HCT116 (cell line): ENCODE data around the gene MEF2D. TPM values are rescaled to one million over a fixed set of nuclear protein-coding genes. Genes with fewer than 3 reads are reported as not detected.

Experiments used
- ATAC-seq: fragments of 200-7000 bp; cut with Tn5 transposase; 2 replicates; pipeline ENCODE4 v1.9.1; 2020; ENCODE audit warnings: mild to moderate bottlenecking, moderate library complexity
- BruUV-seq: library from RNA; stranded (reverse); fragments of 400-500 nt; replicated peaks from 2 replicates; lab custom pipeline; 2021; lab: Mats Ljungman, UMichigan
- CTCF ChIA-PET: fragments of 300-600 bp; sonication (Branson Sonifier 250); formaldehyde crosslinking; loops from one replicate; lab custom pipeline; 2021; ENCODE audit warnings: antibody characterized with exemption; lab: Charles Lee
- POLR2A ChIA-PET: fragments of 300-600, 350-600 bp; sonication (Branson Sonifier 250); formaldehyde crosslinking; loops from one replicate; lab custom pipeline; 2021; ENCODE audit warnings: antibody characterized with exemption; lab: Charles Lee
- RAD21 ChIA-PET, 2 experiments: fragments of 300-600 bp; sonication (Branson Sonifier 250); formaldehyde crosslinking; loops; one replicate each; lab custom pipeline; 2023; ENCODE audit warnings: low total read pairs in 2 of 2; ENCODE audit not compliant: uncharacterized antibody in 2 of 2, unreplicated experiment in 2 of 2, low non-redundant PET in 1 of 2; lab: Charles Lee
- DNase-seq: peaks from one replicate; pipeline ENCODE4 v3.0.0-alpha.2; 2010; ENCODE audit warnings: low read depth, low spot score
- H2AFZ ChIP-seq: fragments of 200-600 bp; shearing (Covaris generic), sonication (generic); 2 replicates; pipeline ENCODE4 v1.6.1; 2017; ENCODE audit warnings: low read depth, mixed run types, mixed read lengths, antibody characterized with exemption, low read length; ENCODE audit not compliant: poor library complexity, severe bottlenecking
- H3K27ac ChIP-seq: 2 replicates; pipeline ENCODE4 v1.5.1; 2012; ENCODE audit warnings: low read depth, low read length
- H3K27me3 ChIP-seq: fragments of 200-600 bp; sonication (generic); 2 replicates; pipeline ENCODE4 v1.6.1; 2016; ENCODE audit warnings: mixed run types, low read length, mixed read lengths; ENCODE audit not compliant: insufficient read depth
- H3K36me3 ChIP-seq, 2 experiments: fragments of 200-500 bp in 1 of 2; fragments of 200-600 bp in 1 of 2; sonication (Bioruptor generic) in 1 of 2; sonication (generic) in 1 of 2; 2 replicates each; pipeline versions ENCODE4 v1.5.1 to v1.6.1; 2014 to 2016; ENCODE audit warnings: low read length in 2 of 2, inconsistent platforms in 1 of 2, mixed read lengths in 1 of 2, mixed run types in 1 of 2; ENCODE audit not compliant: insufficient read depth in 2 of 2, control insufficient read depth in 1 of 2
- H3K4me1 ChIP-seq, 2 experiments: fragments of 200-600 bp in 1 of 2; sonication (generic) in 1 of 2; 2 replicates each; pipeline versions ENCODE4 v1.5.1 to v1.6.1; 2012 to 2017; ENCODE audit warnings: low read length in 2 of 2, inconsistent platforms in 1 of 2, mild to moderate bottlenecking in 1 of 2, mixed read lengths in 1 of 2, mixed run types in 1 of 2, moderate library complexity in 1 of 2; ENCODE audit not compliant: insufficient read depth in 2 of 2, control insufficient read depth in 1 of 2
- H3K4me2 ChIP-seq: fragments of 200-600 bp; sonication (generic); 2 replicates; pipeline ENCODE4 v1.6.1; 2017; ENCODE audit warnings: mixed run types, low read length, mixed read lengths
- H3K4me3 ChIP-seq, 2 experiments: fragments of 200-600 bp in 1 of 2; sonication (generic) in 1 of 2; replicated peaks in 1 of 2; 2 replicates each; pipeline ENCODE4 v1.5.1; 2011 to 2016; ENCODE audit warnings: low read length in 2 of 2, control low read depth in 1 of 2, low read depth in 1 of 2, mild to moderate bottlenecking in 1 of 2, mixed read lengths in 1 of 2, mixed run types in 1 of 2
- H3K79me2 ChIP-seq: fragments of 200-600 bp; sonication (generic); 2 replicates; pipeline ENCODE4 v1.6.1; 2017; ENCODE audit warnings: mild to moderate bottlenecking, mixed run types, low read length, moderate library complexity, mixed read lengths; ENCODE audit not compliant: insufficient read depth
- H3K9ac ChIP-seq: fragments of 200-600 bp; sonication (generic); 2 replicates; pipeline ENCODE4 v1.6.1; 2016; ENCODE audit warnings: low read length, mixed read lengths
- H3K9me2 ChIP-seq: fragments of 200-600 bp; sonication (generic), shearing (Covaris generic); 2 replicates; pipeline ENCODE4 v1.6.1; 2017; ENCODE audit warnings: mixed run types, mild to moderate bottlenecking, moderate library complexity; ENCODE audit not compliant: insufficient read depth
- H3K9me3 ChIP-seq, 2 experiments: fragments of 200-500 bp in 1 of 2; fragments of 200-600 bp in 1 of 2; sonication (Bioruptor generic) in 1 of 2; sonication (generic) in 1 of 2; 2 replicates each; pipeline ENCODE4 v1.6.1; 2014 to 2017; ENCODE audit warnings: low read length in 2 of 2, mixed read lengths in 2 of 2, inconsistent platforms in 1 of 2, low read depth in 1 of 2, mild to moderate bottlenecking in 1 of 2, mixed run types in 1 of 2, moderate library complexity in 1 of 2; ENCODE audit not compliant: control insufficient read depth in 1 of 2, insufficient read depth in 1 of 2
- H4K20me1 ChIP-seq: fragments of 200-600 bp; sonication (generic), shearing (Covaris generic); 2 replicates; pipeline ENCODE4 v1.6.1; 2017; ENCODE audit warnings: mixed run types, mild to moderate bottlenecking, moderate library complexity; ENCODE audit not compliant: insufficient read depth
- CBX3 ChIP-seq: IDR thresholded peaks from 2 replicates; pipeline ENCODE4 v1.6.1; 2012; ENCODE audit warnings: low read depth
- ELF1 ChIP-seq: IDR thresholded peaks from 2 replicates; pipeline ENCODE4 v1.6.1; 2012; ENCODE audit warnings: low read depth, borderline replicate concordance
- EZH2 ChIP-seq: fragments of 200-600 bp; sonication (generic); IDR thresholded peaks from 2 replicates; pipeline ENCODE4 v1.6.1; 2017; ENCODE audit warnings: antibody characterized with exemption, mixed run types
- EZH2phosphoT487 ChIP-seq: fragments of 200-600 bp; IDR thresholded peaks from 2 replicates; pipeline ENCODE4 v1.6.1; 2018; ENCODE audit warnings: antibody characterized with exemption, borderline replicate concordance
- JUND ChIP-seq: IDR thresholded peaks from 2 replicates; pipeline ENCODE4 v1.6.1; 2012
- RAD21 ChIP-seq: IDR thresholded peaks from 2 replicates; pipeline ENCODE4 v1.6.1; 2012; ENCODE audit warnings: low read depth, mild to moderate bottlenecking
- REST ChIP-seq: IDR thresholded peaks from 2 replicates; pipeline ENCODE4 v1.6.1; 2012; ENCODE audit warnings: low read depth
- ZBTB33 ChIP-seq: IDR thresholded peaks from 2 replicates; pipeline ENCODE4 v1.6.1; 2011; ENCODE audit warnings: mild to moderate bottlenecking, low read length, moderate library complexity; ENCODE audit not compliant: insufficient replicate concordance; ENCODE audit errors: extremely low read depth
- intact Hi-C: fragments of 100-400 bp; cut with micrococcal nuclease; formaldehyde crosslinking; loops from 2 replicates; pipeline ENCODE4 v1.10.0; 2022
- total RNA-seq: library from RNA; stranded (reverse); gene quantifications from one replicate; pipeline ENCODE4 v1.2.1, GENCODE V29; 2021; ENCODE audit not compliant: unreplicated experiment

Gene MEF2D
- total RNA-seq, 1 experiment from 2014 or later: 44.2 TPM

- CTCF ChIA-PET: interaction anchor here (1.0 kb wide), 1 partner anchor 12 kb away, joined by 3 read pairs; no protein-coding TSS in a partner anchor
- no peak for TF ChIP-seq REST
- no peak for TF ChIP-seq JUND
- TF ChIP-seq ZBTB33: no peak
- no peak for TF ChIP-seq CBX3
- no peak for TF ChIP-seq EZH2
- TF ChIP-seq RAD21: no peak
- no peak for TF ChIP-seq ELF1
- no peak for TF ChIP-seq EZH2phosphoT487
- peaks cover 100% of the 10 kb centered on the region for H3K79me2 ChIP-seq
- H4K20me1 ChIP-seq: no peaks in the 10 kb centered on the region; the same call in 1 of the 2 replicates
- H3K27me3 ChIP-seq: no peaks in the 10 kb centered on the region
- no peaks in the 10 kb centered on the region for H3K9me3 ChIP-seq
- RAD21 ChIA-PET: interaction anchor here in 1 of 2 experiments (0.6 kb wide), 1 partner anchor 9 kb away, joined by 5 read pairs; no protein-coding TSS in a partner anchor
- no peak overlapping the region for H3K27ac ChIP-seq
- ATAC-seq (no peak), DNase-seq (no peak)
- peaks cover 45 to 75% of the 10 kb centered on the region in 2 experiments for H3K4me1 ChIP-seq
- H3K4me3 ChIP-seq: no peak overlapping the region
- H3K9me2 ChIP-seq: no peaks in the 10 kb centered on the region
- no peak overlapping the region for H2AFZ ChIP-seq
- no TSS peak for BruUV-seq
- H3K4me2 ChIP-seq: peak overlapping the region; percentile 84; the same call in 1 of the 2 replicates
- no peak overlapping the region for H3K9ac ChIP-seq
- POLR2A ChIA-PET: interaction anchor here (0.8 to 1.2 kb wide), 2 partner anchors 9 to 13 kb away, joined by 3 to 4 read pairs; no protein-coding TSS in a partner anchor
- intact Hi-C loops: no loop called here
- no peaks in the 10 kb centered on the region for H3K36me3 ChIP-seq
Measured at GRCh38 chr1:156492013-156492590, 8.5 kb downstream of the MEF2D start.
